ENCODE data around the gene VIPR1.

DNA sequence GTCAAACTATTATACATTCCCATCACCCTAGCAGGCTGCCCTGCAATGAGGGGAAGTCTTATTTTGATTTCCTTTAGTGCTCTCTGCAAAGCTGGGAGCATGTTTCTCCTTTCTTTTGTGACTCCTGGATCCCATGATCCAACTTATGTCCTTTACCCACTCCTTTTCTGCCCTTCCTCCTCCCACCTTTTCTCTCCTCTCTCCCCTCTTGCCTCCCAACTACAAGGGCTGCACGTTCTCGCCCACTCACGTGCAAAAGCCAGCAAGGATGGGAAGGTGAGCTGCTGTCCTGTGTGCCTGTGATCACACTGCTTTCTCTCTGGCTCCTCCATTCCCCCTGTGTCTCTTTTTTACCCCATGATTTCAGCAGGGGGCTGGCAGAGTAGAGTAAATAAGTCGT lies 6.1 kb downstream of the VIPR1 start:
- TF ChIP-seq, protein P1, sequence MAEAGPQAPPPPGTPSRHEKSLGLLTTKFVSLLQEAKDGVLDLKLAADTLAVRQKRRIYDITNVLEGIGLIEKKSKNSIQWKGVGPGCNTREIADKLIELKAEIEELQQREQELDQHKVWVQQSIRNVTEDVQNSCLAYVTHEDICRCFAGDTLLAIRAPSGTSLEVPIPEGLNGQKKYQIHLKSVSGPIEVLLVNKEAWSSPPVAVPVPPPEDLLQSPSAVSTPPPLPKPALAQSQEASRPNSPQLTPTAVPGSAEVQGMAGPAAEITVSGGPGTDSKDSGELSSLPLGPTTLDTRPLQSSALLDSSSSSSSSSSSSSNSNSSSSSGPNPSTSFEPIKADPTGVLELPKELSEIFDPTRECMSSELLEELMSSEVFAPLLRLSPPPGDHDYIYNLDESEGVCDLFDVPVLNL (CRISPR knock-in tag; IDR thresholded peaks at IDR 0.05; ENCODE audit: borderline replicate concordance, low read depth) = no peak
- TF ChIP-seq, protein P2, sequence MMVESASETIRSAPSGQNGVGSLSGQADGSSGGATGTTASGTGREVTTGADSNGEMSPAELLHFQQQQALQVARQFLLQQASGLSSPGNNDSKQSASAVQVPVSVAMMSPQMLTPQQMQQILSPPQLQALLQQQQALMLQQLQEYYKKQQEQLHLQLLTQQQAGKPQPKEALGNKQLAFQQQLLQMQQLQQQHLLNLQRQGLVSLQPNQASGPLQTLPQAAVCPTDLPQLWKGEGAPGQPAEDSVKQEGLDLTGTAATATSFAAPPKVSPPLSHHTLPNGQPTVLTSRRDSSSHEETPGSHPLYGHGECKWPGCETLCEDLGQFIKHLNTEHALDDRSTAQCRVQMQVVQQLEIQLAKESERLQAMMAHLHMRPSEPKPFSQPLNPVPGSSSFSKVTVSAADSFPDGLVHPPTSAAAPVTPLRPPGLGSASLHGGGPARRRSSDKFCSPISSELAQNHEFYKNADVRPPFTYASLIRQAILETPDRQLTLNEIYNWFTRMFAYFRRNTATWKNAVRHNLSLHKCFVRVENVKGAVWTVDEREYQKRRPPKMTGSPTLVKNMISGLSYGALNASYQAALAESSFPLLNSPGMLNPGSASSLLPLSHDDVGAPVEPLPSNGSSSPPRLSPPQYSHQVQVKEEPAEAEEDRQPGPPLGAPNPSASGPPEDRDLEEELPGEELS (CRISPR knock-in tag; IDR thresholded peaks at IDR 0.05) = no peak
- no peak for TF ChIP-seq ELF4 (CRISPR knock-in tag; IDR thresholded peaks at IDR 0.05; ENCODE audit: low read depth)
- TF ChIP-seq ZNF671 (CRISPR knock-in tag; IDR thresholded peaks at IDR 0.05) = no peak
- TF ChIP-seq, protein P3, sequence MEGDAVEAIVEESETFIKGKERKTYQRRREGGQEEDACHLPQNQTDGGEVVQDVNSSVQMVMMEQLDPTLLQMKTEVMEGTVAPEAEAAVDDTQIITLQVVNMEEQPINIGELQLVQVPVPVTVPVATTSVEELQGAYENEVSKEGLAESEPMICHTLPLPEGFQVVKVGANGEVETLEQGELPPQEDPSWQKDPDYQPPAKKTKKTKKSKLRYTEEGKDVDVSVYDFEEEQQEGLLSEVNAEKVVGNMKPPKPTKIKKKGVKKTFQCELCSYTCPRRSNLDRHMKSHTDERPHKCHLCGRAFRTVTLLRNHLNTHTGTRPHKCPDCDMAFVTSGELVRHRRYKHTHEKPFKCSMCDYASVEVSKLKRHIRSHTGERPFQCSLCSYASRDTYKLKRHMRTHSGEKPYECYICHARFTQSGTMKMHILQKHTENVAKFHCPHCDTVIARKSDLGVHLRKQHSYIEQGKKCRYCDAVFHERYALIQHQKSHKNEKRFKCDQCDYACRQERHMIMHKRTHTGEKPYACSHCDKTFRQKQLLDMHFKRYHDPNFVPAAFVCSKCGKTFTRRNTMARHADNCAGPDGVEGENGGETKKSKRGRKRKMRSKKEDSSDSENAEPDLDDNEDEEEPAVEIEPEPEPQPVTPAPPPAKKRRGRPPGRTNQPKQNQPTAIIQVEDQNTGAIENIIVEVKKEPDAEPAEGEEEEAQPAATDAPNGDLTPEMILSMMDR (IDR thresholded peaks at IDR 0.05) = no peak
- TF ChIP-seq EMX1 (CRISPR knock-in tag; IDR thresholded peaks at IDR 0.05) = no peak
- TF ChIP-seq, protein P4, sequence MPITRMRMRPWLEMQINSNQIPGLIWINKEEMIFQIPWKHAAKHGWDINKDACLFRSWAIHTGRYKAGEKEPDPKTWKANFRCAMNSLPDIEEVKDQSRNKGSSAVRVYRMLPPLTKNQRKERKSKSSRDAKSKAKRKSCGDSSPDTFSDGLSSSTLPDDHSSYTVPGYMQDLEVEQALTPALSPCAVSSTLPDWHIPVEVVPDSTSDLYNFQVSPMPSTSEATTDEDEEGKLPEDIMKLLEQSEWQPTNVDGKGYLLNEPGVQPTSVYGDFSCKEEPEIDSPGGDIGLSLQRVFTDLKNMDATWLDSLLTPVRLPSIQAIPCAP (CRISPR knock-in tag; IDR thresholded peaks at IDR 0.05) = no peak
- TF ChIP-seq, protein P5, sequence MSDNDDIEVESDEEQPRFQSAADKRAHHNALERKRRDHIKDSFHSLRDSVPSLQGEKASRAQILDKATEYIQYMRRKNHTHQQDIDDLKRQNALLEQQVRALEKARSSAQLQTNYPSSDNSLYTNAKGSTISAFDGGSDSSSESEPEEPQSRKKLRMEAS (CRISPR knock-in tag; IDR thresholded peaks at IDR 0.05) = no peak
- TF ChIP-seq, protein P6, sequence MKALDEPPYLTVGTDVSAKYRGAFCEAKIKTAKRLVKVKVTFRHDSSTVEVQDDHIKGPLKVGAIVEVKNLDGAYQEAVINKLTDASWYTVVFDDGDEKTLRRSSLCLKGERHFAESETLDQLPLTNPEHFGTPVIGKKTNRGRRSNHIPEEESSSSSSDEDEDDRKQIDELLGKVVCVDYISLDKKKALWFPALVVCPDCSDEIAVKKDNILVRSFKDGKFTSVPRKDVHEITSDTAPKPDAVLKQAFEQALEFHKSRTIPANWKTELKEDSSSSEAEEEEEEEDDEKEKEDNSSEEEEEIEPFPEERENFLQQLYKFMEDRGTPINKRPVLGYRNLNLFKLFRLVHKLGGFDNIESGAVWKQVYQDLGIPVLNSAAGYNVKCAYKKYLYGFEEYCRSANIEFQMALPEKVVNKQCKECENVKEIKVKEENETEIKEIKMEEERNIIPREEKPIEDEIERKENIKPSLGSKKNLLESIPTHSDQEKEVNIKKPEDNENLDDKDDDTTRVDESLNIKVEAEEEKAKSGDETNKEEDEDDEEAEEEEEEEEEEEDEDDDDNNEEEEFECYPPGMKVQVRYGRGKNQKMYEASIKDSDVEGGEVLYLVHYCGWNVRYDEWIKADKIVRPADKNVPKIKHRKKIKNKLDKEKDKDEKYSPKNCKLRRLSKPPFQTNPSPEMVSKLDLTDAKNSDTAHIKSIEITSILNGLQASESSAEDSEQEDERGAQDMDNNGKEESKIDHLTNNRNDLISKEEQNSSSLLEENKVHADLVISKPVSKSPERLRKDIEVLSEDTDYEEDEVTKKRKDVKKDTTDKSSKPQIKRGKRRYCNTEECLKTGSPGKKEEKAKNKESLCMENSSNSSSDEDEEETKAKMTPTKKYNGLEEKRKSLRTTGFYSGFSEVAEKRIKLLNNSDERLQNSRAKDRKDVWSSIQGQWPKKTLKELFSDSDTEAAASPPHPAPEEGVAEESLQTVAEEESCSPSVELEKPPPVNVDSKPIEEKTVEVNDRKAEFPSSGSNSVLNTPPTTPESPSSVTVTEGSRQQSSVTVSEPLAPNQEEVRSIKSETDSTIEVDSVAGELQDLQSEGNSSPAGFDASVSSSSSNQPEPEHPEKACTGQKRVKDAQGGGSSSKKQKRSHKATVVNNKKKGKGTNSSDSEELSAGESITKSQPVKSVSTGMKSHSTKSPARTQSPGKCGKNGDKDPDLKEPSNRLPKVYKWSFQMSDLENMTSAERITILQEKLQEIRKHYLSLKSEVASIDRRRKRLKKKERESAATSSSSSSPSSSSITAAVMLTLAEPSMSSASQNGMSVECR (CRISPR knock-in tag; IDR thresholded peaks at IDR 0.05; ENCODE audit: borderline replicate concordance) = no peak
- TF ChIP-seq, protein P7, sequence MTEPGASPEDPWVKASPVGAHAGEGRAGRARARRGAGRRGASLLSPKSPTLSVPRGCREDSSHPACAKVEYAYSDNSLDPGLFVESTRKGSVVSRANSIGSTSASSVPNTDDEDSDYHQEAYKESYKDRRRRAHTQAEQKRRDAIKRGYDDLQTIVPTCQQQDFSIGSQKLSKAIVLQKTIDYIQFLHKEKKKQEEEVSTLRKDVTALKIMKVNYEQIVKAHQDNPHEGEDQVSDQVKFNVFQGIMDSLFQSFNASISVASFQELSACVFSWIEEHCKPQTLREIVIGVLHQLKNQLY (CRISPR knock-in tag; IDR thresholded peaks at IDR 0.05) = no peak
- TF ChIP-seq, protein P8, sequence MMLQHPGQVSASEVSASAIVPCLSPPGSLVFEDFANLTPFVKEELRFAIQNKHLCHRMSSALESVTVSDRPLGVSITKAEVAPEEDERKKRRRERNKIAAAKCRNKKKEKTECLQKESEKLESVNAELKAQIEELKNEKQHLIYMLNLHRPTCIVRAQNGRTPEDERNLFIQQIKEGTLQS (CRISPR knock-in tag; conservative IDR thresholded peaks at IDR 0.05) = no peak
- no peak for TF ChIP-seq ESRRA (CRISPR knock-in tag; IDR thresholded peaks at IDR 0.05; ENCODE audit: borderline replicate concordance)
